Smooth muscle cell (in vitro differentiated cells): Measurements from ENCODE around the gene NWD2. TPM values are rescaled to one million over a fixed set of nuclear protein-coding genes. Genes with fewer than 3 reads are reported as not detected.

ENCODE experiments used
- DNase-seq: peaks from one replicate; lab custom pipeline; 2025; ENCODE audit not compliant: unreplicated experiment; lab: John Stamatoyannopoulos, UW
- H2AFZ ChIP-seq: fragments of 200-600 bp; sonication (generic); 2 replicates; pipeline ENCODE4 v1.6.0; 2016; ENCODE audit warnings: antibody characterized with exemption, low read depth, mild to moderate bottlenecking
- H3F3A ChIP-seq: fragments of 200-600 bp; sonication (generic); 2 replicates; pipeline ENCODE4 v1.6.0; 2017; ENCODE audit warnings: antibody characterized with exemption, low read depth
- H3K27ac ChIP-seq: fragments of 200-600 bp; sonication (generic); 2 replicates; pipeline ENCODE4 v1.5.1; 2016; ENCODE audit warnings: low read depth, mild to moderate bottlenecking
- H3K27me3 ChIP-seq: fragments of 200-600 bp; sonication (generic); 2 replicates; pipeline ENCODE4 v1.6.1; 2016; ENCODE audit warnings: low read depth, mild to moderate bottlenecking
- H3K36me3 ChIP-seq: fragments of 200-600 bp; sonication (generic); 2 replicates; pipeline ENCODE4 v1.5.1; 2016; ENCODE audit warnings: low read depth
- H3K4me1 ChIP-seq: fragments of 200-600 bp; sonication (generic); 2 replicates; pipeline ENCODE4 v1.5.1; 2016; ENCODE audit warnings: low read depth
- H3K4me2 ChIP-seq: fragments of 200-600 bp; sonication (generic); 2 replicates; pipeline ENCODE4 v1.6.0; 2016; ENCODE audit warnings: mild to moderate bottlenecking
- H3K4me3 ChIP-seq: fragments of 200-600 bp; sonication (generic); 2 replicates; pipeline ENCODE4 v1.5.1; 2016; ENCODE audit warnings: mild to moderate bottlenecking
- H3K79me2 ChIP-seq: fragments of 200-600 bp; sonication (generic); 2 replicates; pipeline ENCODE4 v1.6.0; 2016; ENCODE audit warnings: low read depth, mild to moderate bottlenecking
- H3K9ac ChIP-seq: fragments of 200-600 bp; sonication (generic); 2 replicates; pipeline ENCODE4 v1.6.0; 2016; ENCODE audit warnings: low read depth
- H3K9me3 ChIP-seq: fragments of 200-600 bp; sonication (generic); replicated peaks from 2 replicates; pipeline ENCODE4 v1.5.1; 2016; ENCODE audit warnings: low read depth
- H4K20me1 ChIP-seq: fragments of 200-600 bp; sonication (generic); 2 replicates; pipeline ENCODE4 v1.6.0; 2016; ENCODE audit warnings: low read depth
- CTCF ChIP-seq: fragments of 200-600 bp; sonication (generic); IDR thresholded peaks from 2 replicates; pipeline ENCODE4 v1.5.1; 2017; ENCODE audit warnings: borderline replicate concordance, mild to moderate bottlenecking, antibody characterized with exemption; ENCODE audit not compliant: insufficient read depth, poor library complexity, severe bottlenecking
- WGBS: methylation state at CpG from one replicate; pipeline ENCODE4 v1.1.7; 2016; ENCODE audit warnings: low lambda C conversion rate; 5-methylcytosine and 5-hydroxymethylcytosine counted together
- polyA plus RNA-seq: library from polyadenylated mRNA; unstranded; fragments of >200 nt; fragmentation: Nextera tagmentation; extraction: Ambion mirVana; gene quantifications from 2 replicates; pipeline ENCODE4 v1.2.1, GENCODE V29; 2016
- total RNA-seq: library from RNA; depleted of rRNA; stranded (reverse); fragments of >200 nt; gene quantifications from 2 replicates; pipeline ENCODE4 v1.2.3, GENCODE V29; 2014

Gene NWD2
- total and polyA plus RNA-seq, 2 experiments from 2014 or later = not detected

GRCh38 chr4:37246891-37247290 lies 2.3 kb downstream of the NWD2 start:
- H3K79me2 ChIP-seq = no peaks in the 10 kb centered on the region
- H3K4me2 ChIP-seq = no peak overlapping the region
- H3K27me3 ChIP-seq = peaks cover 99% of the 10 kb centered on the region
- no peaks in the 10 kb centered on the region for H3K9me3 ChIP-seq
- no peak overlapping the region for H3K9ac ChIP-seq
- no peaks in the 10 kb centered on the region for H3F3A ChIP-seq
- H3K4me1 ChIP-seq = peaks cover 8% of the 10 kb centered on the region
- H4K20me1 ChIP-seq = no peaks in the 10 kb centered on the region
- H3K27ac ChIP-seq = no peak overlapping the region
- TF ChIP-seq CTCF = no peak
- H3K4me3 ChIP-seq = no peak overlapping the region
- WGBS = 45% methylated on average over 6 of the region's 6 CpGs
- no peak overlapping the region for H2AFZ ChIP-seq
- no peaks in the 10 kb centered on the region for H3K36me3 ChIP-seq
- DNase-seq = no peak

GRCh38 chr4:37258221-37258620 lies 13.7 kb downstream of the NWD2 start:
- TF ChIP-seq CTCF = no peak
- Histone ChIP-seq H3K4me2 (no peak overlapping the region), H3K27ac (no peak overlapping the region), H4K20me1 (no peaks in the 10 kb centered on the region), H3K9ac (no peak overlapping the region), H2AFZ (no peak overlapping the region), H3F3A (no peaks in the 10 kb centered on the region), H3K4me3 (no peak overlapping the region), H3K36me3 (no peaks in the 10 kb centered on the region), H3K4me1 (no peaks in the 10 kb centered on the region), H3K27me3 (peaks cover 35% of the 10 kb centered on the region), H3K79me2 (no peaks in the 10 kb centered on the region), H3K9me3 (no peaks in the 10 kb centered on the region)
- 90% methylated on average over 1 of the region's 1 CpG for WGBS
- DNase-seq = no peak

- H3K9me3 ChIP-seq = no peaks in the 10 kb centered on the region
- no peak overlapping the region for H3K27ac ChIP-seq
- no peak overlapping the region for H3K4me2 ChIP-seq
- no peaks in the 10 kb centered on the region for H3K4me1 ChIP-seq
- no peak overlapping the region for H2AFZ ChIP-seq
- H3K9ac ChIP-seq = no peak overlapping the region
- no peaks in the 10 kb centered on the region for H4K20me1 ChIP-seq
- H3K36me3 ChIP-seq = no peaks in the 10 kb centered on the region
- no peak for DNase-seq
- H3K79me2 ChIP-seq = no peaks in the 10 kb centered on the region
- 71% methylated on average over 3 of the region's 3 CpGs for WGBS
- H3K27me3 ChIP-seq = peaks cover 5% of the 10 kb centered on the region
- no peak for TF ChIP-seq CTCF
- H3K4me3 ChIP-seq = no peak overlapping the region
- no peaks in the 10 kb centered on the region for H3F3A ChIP-seq
These were observed 23.8 kb downstream of the NWD2 start for GRCh38 chr4:37268319-37268718.

- no peak for DNase-seq
- Histone ChIP-seq H3K27ac (no peak overlapping the region), H3K9ac (no peak overlapping the region), H3F3A (no peaks in the 10 kb centered on the region), H3K36me3 (no peaks in the 10 kb centered on the region), H3K27me3 (no peaks in the 10 kb centered on the region), H3K79me2 (no peaks in the 10 kb centered on the region), H3K4me3 (no peak overlapping the region), H3K4me2 (no peak overlapping the region), H2AFZ (no peak overlapping the region), H3K4me1 (no peaks in the 10 kb centered on the region), H3K9me3 (no peaks in the 10 kb centered on the region), H4K20me1 (no peaks in the 10 kb centered on the region)
- TF ChIP-seq CTCF = no peak
- WGBS = 85% methylated on average over 1 of the region's 1 CpG
These were observed 34.6 kb downstream of the NWD2 start for GRCh38 chr4:37279121-37279520.
